ENCODE measurements around the gene SV2B. TPM values are rescaled to one million over a fixed set of nuclear protein-coding genes. Genes with fewer than 3 reads are reported as not detected.

The SV2B gene
- total RNA-seq, 1 donor from 2014 or later = not detected

- Mint-ChIP-seq H3K4me1 (ENCODE audit: low read depth, unreplicated experiment) (no peaks in the 10 kb centered on the region), H3K36me3 (ENCODE audit: low read depth, unreplicated experiment) (no peaks in the 10 kb centered on the region), H3K27ac (ENCODE audit: unreplicated experiment) (no peak overlapping the region), H3K27me3 (ENCODE audit: low read depth, unreplicated experiment) (peaks cover 35% of the 10 kb centered on the region), H3K9me3 (ENCODE audit: unreplicated experiment) (no peaks in the 10 kb centered on the region), H3K4me3 (ENCODE audit: unreplicated experiment) (no peak overlapping the region)
- H3K4me3 ChIP-seq (ENCODE audit: insufficient read depth, low read depth, low read length) = no peak overlapping the region
- no peaks in the 10 kb centered on the region for H3K9me3 ChIP-seq (ENCODE audit: insufficient read depth, low read depth, low read length)
- H3K36me3 ChIP-seq (ENCODE audit: insufficient read depth, low read length) = no peaks in the 10 kb centered on the region
- no peak overlapping the region for H3K4me2 ChIP-seq (ENCODE audit: low read length)
- H4K20me1 ChIP-seq (ENCODE audit: insufficient read depth, low read length) = no peaks in the 10 kb centered on the region
- no peaks in the 10 kb centered on the region for H3K27me3 ChIP-seq (ENCODE audit: insufficient read depth, low read length)
- H3K27ac ChIP-seq (ENCODE audit: low read depth, low read length) = no peak overlapping the region
- H2AFZ ChIP-seq (ENCODE audit: low read depth, low read length) = no peak overlapping the region
- no peaks in the 10 kb centered on the region for H3K4me1 ChIP-seq (ENCODE audit: insufficient read depth, low read length)
- no peak overlapping the region for H3K9ac ChIP-seq (ENCODE audit: low read length)
- DNase-seq (ENCODE audit: low read depth) = no peak
- no peak for FAIRE-seq
- H3K79me2 ChIP-seq (ENCODE audit: insufficient read depth, low read length) = no peaks in the 10 kb centered on the region
- no peak for TF ChIP-seq EZH2 (IDR thresholded peaks at IDR 0.05; ENCODE audit: insufficient read depth, low read length)
- no peak for TF ChIP-seq CTCF (IDR thresholded peaks at IDR 0.05; ENCODE audit: insufficient read depth, low read depth, low read length)
These were observed 146.9 kb downstream of the SV2B start for GRCh38 chr15:91246998-91247397.

- no peaks in the 10 kb centered on the region for H4K20me1 ChIP-seq (ENCODE audit: insufficient read depth, low read length)
- H3K36me3 Mint-ChIP-seq (ENCODE audit: low read depth, unreplicated experiment) = no peaks in the 10 kb centered on the region
- no peaks in the 10 kb centered on the region for H3K4me1 ChIP-seq (ENCODE audit: insufficient read depth, low read length)
- H3K9me3 Mint-ChIP-seq (ENCODE audit: unreplicated experiment) = no peaks in the 10 kb centered on the region
- no peak for FAIRE-seq
- H3K4me3 ChIP-seq (ENCODE audit: insufficient read depth, low read depth, low read length) = no peak overlapping the region
- no peak overlapping the region for H3K9ac ChIP-seq (ENCODE audit: low read length)
- no peak overlapping the region for H3K4me3 Mint-ChIP-seq (ENCODE audit: unreplicated experiment)
- no peak overlapping the region for H3K4me2 ChIP-seq (ENCODE audit: low read length)
- H3K4me1 Mint-ChIP-seq (ENCODE audit: low read depth, unreplicated experiment) = no peaks in the 10 kb centered on the region
- H3K9me3 ChIP-seq (ENCODE audit: insufficient read depth, low read depth, low read length) = no peaks in the 10 kb centered on the region
- H3K27ac Mint-ChIP-seq (ENCODE audit: unreplicated experiment) = no peak overlapping the region
- H3K36me3 ChIP-seq (ENCODE audit: insufficient read depth, low read length) = no peaks in the 10 kb centered on the region
- peaks cover 25% of the 10 kb centered on the region for H3K27me3 Mint-ChIP-seq (ENCODE audit: low read depth, unreplicated experiment)
- DNase-seq (ENCODE audit: low read depth) = no peak
- no peaks in the 10 kb centered on the region for H3K27me3 ChIP-seq (ENCODE audit: insufficient read depth, low read length)
- H3K79me2 ChIP-seq (ENCODE audit: insufficient read depth, low read length) = no peaks in the 10 kb centered on the region
- no peak overlapping the region for H2AFZ ChIP-seq (ENCODE audit: low read depth, low read length)
- no peak for TF ChIP-seq EZH2 (IDR thresholded peaks at IDR 0.05; ENCODE audit: insufficient read depth, low read length)
- TF ChIP-seq CTCF (IDR thresholded peaks at IDR 0.05; ENCODE audit: insufficient read depth, low read depth, low read length) = no peak
- H3K27ac ChIP-seq (ENCODE audit: low read depth, low read length) = no peak overlapping the region
These were observed 149.5 kb downstream of the SV2B start for GRCh38 chr15:91249591-91249990.

GRCh38 chr15:91252322-91252721 is 152.3 kb downstream of the SV2B start:
- Histone ChIP-seq H3K4me3 (ENCODE audit: insufficient read depth, low read depth, low read length) (no peak overlapping the region), H3K9me3 (ENCODE audit: insufficient read depth, low read depth, low read length) (no peaks in the 10 kb centered on the region), H3K4me2 (ENCODE audit: low read length) (no peak overlapping the region), H3K79me2 (ENCODE audit: insufficient read depth, low read length) (no peaks in the 10 kb centered on the region), H4K20me1 (ENCODE audit: insufficient read depth, low read length) (no peaks in the 10 kb centered on the region), H3K36me3 (ENCODE audit: insufficient read depth, low read length) (no peaks in the 10 kb centered on the region), H3K4me1 (ENCODE audit: insufficient read depth, low read length) (no peaks in the 10 kb centered on the region), H2AFZ (ENCODE audit: low read depth, low read length) (no peak overlapping the region), H3K27ac (ENCODE audit: low read depth, low read length) (no peak overlapping the region), H3K27me3 (ENCODE audit: insufficient read depth, low read length) (no peaks in the 10 kb centered on the region), H3K9ac (ENCODE audit: low read length) (no peak overlapping the region)
- Mint-ChIP-seq H3K9me3 (ENCODE audit: unreplicated experiment) (no peaks in the 10 kb centered on the region), H3K27ac (ENCODE audit: unreplicated experiment) (no peak overlapping the region), H3K36me3 (ENCODE audit: low read depth, unreplicated experiment) (no peaks in the 10 kb centered on the region), H3K4me3 (ENCODE audit: unreplicated experiment) (no peak overlapping the region), H3K27me3 (ENCODE audit: low read depth, unreplicated experiment) (peaks cover 19% of the 10 kb centered on the region), H3K4me1 (ENCODE audit: low read depth, unreplicated experiment) (no peaks in the 10 kb centered on the region)
- no peak for FAIRE-seq
- TF ChIP-seq CTCF (IDR thresholded peaks at IDR 0.05; ENCODE audit: insufficient read depth, low read depth, low read length) (no peak), EZH2 (IDR thresholded peaks at IDR 0.05; ENCODE audit: insufficient read depth, low read length) (no peak)
- DNase-seq (ENCODE audit: low read depth) = no peak

All from astrocyte (in vitro differentiated cells and primary cell).